Fibroblast of the conjunctiva (primary cell): Measurements from ENCODE around the gene GARIN5B.
"Not testable (repeated sequence)": the region's sequence is repeated elsewhere in the genome, so short reads cannot be mapped to it uniquely, and the experiment has no call there.

ENCODE experiments used
- DNase-seq: peaks from one replicate; pipeline ENCODE4 v3.0.0-alpha.2; 2010; ENCODE audit warnings: low read depth

Gene GARIN5B

DNA sequence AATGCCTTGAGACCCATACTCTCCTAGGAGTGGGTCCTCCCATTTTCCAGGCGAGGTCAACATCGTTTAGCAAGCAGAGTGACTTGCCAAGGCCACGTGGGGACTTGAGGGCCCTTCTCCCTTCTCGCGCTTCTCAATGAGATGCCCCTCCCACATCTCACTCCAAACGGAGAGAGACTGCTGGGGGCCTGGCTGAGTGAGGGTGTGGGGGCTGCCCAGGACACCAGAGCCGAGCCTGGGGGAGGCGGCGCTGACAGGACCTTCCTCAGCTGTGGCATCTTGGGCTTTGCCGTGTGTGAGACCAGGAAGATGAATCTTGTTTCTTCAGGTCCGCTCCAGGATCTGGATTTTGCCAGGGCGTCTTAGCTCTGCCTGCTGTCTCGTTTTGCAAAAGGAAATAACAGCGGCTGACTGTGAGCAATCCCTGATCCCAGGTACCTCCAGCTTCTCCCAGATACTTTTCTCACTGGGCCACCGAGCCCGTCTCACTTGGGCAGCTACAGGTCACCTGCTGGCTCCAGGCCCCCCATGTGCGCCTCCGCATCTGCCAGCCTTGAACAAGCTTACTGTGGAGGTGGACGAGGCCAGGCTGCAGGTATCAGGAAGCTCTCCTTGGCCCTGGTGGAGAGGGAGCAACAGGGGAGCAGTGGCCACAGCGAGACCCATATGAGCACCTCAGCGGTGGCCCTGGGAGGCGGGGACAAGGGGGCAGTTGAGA, 14.6 kb downstream of the GARIN5B start:
- no peak for DNase-seq

DNA sequence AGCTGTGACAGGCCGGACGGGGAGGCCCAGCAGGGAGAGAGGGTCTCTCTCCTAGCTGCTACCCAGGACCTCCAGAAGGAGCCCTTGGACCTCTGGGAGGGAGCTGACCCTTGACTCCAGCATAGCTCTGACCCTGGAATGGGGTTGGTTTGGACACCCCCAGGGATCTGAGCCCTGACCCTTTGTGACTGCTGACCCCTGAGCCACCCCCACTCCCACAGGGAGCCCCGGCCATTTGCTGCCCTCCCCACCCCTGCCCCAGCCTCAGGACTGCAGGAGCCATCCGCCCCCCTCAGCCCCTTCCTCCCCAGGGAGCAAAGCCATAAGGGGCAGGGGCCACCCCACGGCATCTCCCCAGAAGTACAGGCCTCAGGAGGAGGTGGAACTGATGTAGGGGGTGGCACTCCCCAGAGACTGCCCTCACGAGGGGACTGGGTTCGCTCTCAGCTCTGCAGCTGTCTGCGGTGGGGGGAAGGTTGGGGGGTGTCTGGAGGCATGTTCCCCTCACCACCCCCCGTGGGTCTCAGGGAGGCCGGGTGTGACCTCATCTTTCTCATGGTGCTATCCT, 15.5 kb downstream of the GARIN5B start:
- no peak for DNase-seq

DNA sequence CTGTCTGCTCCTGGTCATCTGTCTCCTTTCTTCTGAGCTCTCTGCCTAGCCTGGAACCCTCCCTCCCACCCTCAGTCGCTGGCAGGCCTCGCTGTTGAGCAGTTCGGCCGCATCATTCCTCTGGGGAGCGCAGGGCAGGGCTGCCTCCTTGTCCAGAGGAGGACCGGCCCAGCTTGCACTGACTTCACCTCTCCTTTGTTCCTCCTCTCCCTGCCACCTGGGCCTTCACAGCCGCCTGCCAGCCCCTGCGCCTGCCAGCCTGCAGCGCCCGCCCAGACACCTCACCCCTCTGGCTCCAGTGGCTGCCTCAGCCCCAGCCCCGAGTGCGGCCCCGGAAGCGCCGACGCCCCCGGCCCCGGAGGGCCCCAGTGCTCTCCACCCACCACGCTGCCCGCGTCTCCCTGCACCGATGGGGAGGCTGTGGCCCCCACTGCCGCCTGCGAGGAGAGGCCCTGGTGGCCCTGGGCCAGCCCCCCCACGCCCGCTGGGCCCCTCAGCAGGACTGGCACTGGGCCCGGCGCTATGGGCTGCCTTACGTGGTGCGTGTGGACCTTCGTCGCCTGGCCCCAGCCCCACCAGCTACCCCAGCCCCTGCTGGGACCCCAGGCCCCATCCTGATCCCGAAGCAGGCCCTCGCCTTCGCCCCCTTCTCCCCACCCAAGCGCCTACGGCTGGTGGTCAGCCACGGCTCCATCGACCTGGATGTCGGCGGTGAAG, 16.2 kb downstream of the GARIN5B start:
- DNase-seq = no peak

DNA sequence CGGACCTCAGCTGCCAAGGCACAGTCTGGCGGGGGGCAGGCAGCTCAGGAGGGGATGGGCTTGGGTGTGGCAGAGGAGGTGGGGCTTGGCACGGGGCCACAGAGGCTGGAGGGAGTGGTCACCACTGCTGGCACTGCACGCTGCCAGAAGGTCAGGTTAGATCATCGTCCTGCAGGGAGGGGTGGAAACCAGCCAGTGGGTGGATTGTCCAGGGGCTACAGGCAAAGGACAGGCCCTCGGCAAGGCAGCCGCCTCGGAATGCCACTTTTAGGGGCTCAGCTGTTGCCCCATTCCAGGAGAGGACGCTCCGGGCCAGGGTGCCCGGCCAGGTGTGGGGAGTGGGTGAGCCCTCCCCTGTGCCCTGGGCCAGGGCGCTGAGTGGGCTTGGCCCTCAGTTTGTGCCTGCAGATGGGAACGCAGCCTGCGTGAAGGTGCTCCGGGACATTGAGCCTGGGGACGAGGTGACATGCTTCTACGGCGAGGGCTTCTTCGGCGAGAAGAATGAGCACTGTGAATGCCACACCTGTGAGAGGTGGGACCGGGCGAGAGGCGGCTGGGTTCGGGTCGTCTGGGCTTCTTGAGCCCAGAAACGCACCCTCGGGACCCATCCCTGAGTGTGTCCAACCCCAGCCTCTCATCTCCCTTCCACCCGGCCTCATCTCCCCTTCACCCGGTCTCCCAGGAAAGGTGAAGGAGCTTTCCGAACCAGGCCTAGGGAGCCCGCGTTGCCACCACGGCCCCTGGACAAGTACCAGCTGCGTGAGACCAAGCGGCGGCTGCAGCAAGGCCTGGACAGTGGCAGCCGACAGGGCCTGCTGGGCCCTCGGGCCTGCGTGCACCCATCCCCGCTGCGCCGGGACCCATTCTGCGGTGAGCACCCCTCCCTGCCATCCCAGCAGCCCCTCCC, 17.0 kb downstream of the GARIN5B start:
- peak; percentile 70 for DNase-seq

DNA sequence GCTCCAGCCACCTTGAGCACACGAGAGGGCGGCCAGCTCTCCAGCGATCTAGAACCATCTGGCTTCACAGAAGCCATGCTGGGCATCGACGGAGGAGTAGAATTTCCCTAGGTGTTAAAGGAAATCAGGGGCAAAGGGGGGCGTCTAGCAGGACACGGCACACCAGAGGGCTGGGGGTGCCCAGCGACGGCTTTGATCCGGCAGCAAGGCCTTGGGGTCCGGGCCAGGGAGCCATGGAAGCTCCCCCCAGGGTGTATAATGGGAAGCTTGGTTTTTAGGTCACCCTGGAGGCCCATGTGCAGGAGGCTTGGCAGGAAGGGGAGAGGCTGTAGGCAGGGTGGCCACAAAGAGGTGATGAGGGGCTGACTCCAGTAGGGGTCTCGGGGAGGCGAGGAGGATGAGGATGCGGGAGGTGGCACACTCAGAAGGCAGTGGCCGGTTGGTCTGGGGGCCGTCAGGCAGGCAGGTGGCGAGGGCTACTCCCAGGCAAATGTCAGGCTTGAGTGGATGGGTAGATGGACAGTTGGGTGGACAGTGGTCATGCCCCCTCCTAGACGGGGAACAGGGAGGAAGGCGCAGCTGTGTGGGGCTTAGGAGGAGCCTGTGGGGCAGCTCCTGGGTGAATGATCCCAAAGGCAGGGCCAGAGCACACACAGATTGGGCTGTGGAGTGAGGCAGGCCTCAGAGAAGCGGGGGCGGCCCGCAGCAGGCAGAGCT, 17.8 kb downstream of the GARIN5B start:
- no peak for DNase-seq

DNA sequence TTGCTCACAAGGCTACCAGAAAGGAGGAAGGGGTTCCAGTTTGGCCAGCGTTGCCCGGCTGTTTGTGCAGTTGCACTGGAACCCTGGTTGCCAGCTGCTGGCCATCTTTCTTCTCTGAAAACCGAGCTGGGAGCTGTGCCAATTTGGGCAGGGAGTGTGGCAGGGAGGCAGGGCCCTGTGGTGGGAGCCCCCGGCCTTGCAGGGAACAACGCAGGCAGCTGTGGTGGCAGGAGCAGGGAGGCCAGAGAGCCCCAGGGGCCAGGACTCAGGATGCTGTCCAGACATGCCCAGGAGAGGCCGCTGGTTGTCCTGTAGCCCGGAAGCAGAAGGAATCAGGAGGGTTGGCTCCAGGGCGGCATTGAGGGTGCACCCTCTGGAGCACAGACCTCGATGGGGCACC, 18.6 kb downstream of the GARIN5B start:
- DNase-seq = no peak

DNA sequence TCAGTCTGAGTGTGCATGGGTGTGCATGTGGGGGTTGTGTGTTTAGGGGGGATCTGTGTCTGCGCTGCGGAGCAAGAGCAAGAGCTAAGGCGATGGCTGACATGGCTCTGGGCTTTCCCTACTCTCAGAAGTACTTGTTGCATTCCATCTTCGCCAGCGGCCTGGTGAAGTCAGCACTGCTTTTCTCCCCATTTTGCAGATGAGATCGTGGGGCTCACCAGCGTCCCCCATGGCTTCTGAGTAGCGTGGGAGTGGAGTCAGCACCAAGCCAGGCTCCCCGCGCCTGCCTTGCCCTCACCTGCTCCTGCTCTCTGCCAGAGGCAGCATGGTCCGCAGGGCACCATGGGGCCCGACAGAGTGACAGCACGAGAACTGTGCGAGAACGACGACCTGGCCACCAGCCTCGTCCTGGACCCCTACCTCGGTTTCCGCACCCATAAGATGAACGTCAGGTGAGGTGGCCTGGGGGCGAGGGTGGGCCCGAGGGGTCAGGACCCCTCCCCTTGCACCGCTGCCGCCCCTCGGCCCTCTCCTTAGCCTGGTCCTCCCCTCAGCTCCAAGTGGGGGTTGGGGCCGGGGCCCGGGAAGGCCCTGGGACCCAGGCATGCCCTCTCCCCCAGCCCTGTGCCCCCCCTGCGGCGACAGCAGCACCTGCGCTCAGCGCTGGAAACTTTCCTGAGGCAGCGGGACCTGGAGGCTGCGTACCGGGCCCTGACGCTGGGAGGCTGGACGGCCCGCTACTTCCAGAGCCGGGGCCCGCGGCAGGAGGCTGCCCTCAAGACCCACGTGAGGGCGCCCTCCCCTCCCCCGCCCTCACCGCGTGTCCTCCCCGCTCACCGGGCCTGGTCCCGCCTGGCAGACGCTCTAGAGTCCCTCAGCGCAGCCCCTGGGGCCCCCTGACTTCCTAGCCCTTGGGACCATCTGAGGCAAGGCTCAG, 21.2 kb downstream of the GARIN5B start:
- DNase-seq = no peak

DNA sequence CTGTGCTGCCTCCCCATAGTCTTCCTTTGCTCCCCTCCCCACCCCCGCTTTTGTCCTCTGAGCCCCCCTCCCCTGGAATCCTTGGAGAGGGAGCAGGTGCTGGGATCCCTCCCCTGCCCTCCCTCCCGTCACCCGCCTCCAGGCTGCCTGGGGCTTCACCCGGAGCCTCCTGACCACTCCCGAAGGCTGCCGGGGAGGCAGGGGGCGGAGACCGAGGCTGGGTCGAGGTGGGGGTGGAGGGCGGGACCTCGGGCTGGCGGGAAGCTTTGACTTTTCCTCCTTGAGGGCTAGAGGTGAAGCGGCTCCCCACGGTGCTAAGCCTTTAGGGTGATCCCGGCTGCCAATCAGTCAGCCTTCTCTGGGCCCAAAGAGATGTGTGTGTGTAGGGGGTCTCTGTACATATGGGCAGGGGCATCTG, 21.9 kb downstream of the GARIN5B start:
- DNase-seq = no peak

DNA sequence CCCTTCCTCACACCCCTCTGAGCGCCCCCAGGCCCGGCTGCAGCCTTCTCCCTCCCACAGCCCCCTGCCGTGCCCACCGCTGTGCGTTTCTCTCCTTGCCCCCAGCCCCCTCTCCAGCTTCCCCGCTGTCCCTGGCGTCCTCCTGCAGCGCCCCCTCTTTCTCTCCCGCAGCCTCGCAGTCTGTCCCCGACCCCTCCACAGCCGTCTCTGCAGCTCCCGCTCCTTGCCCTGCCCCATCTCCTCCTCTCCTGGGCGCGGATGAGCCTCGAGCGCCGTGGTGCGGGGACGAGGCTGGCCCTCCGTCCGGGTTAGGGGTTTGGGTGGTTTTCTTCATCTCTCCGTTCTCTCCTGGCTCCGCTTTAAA, 22.3 kb downstream of the GARIN5B start:
- DNase-seq = no peak

DNA sequence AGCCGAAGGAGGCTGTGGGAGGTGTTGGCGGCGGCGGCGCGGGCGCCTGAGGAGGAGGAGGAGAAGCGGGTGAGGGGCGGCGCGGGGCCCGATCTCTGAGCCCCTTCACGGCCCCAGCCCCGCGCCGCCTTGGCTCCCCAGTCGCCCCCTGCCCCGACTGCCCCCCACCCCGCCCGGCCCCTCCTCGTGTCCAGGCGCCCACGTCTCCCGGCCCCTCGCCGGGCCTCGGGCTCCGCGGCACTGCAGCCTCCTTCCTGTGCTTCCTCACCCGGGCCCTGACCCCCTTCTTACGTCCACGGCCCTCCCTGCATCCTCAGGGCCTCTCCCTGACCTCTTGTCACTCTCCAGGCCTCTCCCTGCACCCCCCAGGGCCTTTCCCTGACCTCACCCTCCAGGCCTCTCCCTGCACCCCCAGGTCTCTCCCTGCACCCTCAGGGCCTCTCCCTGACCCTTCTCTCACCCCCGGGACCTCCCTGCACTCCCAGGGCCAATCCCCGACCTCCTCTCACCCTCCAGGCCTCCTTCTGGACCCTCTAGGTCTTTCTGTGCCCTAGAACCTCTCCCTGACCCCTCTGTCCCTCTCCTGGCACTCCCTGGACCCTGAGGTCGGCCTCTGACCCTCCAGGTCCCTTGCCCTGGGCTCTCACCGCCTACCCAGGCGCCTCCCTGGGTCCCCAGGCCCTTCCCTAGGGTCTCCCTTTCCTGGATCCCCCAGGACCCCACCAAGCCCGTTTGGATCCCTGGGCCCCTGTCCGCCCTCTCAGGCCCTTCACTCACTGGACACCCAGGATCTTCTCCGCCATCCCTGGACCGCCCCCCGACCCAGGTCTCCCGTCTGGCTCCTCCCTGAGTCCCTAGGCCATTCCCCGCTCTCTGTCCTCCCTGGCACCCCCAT, 22.9 kb downstream of the GARIN5B start:
- DNase-seq = no peak

DNA sequence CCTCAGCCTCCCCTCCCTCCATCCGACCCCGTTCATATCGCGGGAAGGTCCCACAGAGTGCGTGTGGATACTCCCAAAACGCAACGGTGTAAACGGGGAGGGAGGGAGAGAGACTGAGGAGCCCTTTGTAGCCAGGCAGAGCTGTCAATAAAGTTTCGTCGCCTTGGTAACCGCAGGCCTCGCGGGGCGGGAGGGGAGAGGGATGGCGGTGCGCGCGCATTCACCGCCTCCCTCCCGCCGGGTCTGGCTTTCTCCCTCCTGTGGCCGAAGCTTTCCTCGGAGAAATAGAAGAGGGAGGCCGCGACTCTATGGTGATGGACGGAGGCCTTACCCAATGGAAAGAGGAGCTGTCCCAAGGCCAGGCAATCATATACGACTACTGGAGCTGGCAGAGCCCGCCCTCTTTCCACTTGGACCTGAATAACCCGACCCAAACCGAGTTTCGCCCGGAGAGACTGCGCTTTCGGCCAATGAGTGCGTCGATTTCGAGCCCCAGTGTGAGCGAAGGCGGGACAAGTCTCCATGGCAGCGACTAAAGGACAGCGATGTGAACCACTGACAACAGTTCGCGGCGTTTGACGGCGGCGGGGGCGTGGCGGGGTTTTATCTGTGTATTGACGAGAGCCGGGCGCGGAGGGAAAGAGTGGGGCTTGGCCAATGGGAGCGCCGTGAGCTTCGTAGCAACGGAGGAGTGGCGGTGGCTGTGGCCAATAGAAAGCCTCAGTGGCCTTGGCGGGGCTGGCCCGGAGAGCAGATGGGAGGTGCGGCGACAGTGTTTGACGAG, 23.8 kb downstream of the GARIN5B start, which contains the start of gene KMT5C:
TSS of gene KMT5C (plus strand) at position 772 of the 784 bp plus-strand sequence. CDS start 2,061 bp downstream, outside the sequence.
- DNase-seq = peak; percentile 100

DNA sequence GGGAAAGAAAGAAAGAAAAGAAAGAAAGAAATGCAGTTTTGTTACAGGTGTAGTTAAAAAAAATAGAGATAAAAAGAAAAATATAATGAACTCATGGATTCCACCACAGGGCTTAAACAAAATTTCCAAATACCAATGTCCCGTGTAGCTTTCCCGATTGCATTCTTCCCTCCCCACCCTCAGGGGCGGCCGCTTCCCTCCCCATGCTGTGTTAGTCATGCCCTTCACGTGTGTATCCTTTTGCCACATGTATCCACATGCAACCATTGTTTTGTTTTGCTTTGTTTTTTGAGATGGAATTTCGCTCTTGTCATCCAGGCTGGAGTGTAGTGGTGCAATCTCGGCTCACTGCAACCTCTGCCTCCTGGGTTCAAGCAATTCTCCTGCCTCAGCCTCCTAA, 27.0 kb downstream of the GARIN5B start:
- no peak for DNase-seq

DNA sequence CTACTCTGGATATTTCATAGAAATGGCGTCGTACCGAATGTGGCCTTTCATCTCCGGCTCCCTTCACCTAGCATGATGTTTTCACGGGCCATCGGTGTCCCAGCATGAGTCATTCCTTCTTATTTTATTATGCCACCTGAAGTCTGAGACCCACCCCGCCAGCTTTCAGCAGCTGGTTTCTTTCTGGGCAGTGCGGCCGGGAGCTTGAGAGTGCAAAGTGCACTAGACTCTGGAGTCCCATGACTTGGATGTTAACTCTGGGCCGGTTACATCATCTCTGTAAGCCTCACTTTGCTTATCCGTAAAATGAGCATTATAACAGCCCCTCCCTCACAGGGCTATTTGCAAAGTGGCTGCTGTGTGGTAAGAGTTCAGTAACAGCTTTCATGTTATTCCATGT, 29.2 kb downstream of the GARIN5B start:
- DNase-seq = no peak

DNA sequence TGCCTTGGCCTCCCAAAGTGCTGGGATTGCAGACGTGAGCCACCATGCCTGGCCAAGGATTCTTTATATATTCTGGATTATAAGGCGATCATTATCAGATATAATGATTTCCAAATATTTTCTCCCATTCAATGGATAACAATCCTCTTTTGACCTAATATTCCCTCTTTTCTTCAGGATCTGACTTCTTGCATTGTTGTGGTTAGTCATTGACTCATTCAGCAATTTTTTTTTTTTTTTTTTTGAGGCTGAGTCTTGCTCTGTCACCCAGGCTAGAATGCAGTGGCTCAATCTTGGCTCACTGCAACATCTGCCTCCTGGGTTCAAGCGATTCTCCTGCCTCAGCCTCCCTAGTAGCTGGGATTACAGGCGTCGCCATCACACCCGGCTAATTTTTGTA, 33.3 kb downstream of the GARIN5B start:
- DNase-seq = not testable (repeated sequence)

DNA sequence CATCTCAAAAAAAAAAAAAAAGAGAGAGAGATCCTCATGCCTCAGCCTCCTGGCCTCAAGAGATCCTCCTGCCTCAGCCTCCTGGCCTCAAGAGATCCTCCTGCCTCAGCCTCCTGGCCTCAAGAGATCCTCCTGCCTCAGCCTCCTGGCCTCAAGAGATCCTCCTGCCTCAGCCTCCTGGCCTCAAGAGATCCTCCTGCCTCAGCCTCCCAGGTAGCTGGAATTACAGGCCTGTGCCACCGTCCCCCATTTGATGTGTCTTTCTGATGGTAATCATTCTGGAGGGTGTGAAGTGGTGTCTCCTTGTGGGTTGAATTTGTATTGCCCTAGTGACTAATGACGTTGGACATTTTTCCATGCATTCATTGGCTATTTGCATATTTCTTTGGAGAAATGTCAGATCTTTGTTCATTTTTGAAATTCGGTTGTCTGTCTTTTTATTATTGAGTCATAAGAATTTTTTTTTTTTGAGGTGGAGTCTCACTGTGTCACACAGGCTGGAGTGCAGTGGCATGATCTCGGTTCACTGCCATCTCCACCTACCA, 34.2 kb downstream of the GARIN5B start:
- not testable (repeated sequence) for DNase-seq

DNA sequence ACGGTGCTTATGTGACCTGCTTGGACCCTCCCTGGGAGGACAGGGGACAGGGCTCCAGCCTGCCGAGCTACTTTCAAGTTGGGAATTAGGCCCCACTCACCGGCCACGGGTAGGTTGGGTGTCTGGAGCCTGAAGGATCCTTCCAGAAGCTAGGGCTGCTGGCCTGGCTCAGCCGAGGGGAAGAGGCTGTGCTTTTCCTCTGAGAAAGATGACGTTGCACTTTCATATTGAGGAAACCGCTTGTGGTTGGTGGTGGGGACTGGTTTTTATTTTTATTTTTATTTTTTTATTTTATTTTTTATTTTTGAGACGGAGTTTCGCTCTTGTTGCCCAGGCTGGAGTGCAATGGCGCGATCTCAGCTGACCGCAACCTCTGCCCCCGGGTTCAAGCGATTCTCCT, 37.9 kb downstream of the GARIN5B start, which contains the start of gene TMEM150B:
TSS of gene TMEM150B (minus strand) at position 170 of the 400 bp plus-strand sequence. CDS start 4,305 bp downstream, outside the sequence.
- no peak for DNase-seq

DNA sequence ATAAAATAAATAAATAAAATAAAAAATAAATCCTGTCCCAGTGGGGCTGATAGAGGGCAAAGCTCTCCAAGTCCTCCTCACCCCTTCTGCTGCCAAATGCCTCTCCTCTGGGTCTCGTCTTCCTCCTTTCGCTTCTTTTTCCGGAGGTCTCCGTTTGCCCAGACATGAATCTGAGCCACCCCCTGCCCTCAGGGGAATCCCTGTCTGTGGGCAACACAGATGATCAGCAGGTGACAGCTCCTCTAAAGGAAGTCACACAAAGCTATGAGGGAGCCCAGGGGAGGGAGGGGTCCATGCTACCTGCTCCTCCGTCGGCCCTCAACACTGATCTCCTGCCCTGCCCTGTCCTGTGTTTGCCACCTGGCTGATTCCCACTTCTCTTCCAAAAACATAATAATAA, 38.4 kb downstream of the GARIN5B start:
- DNase-seq = no peak
